Hepatocyte (in vitro differentiated cells): Measurements from ENCODE around the gene GALR2.

Experiments used
- CTCF ChIP-seq: fragments of 200-600 bp; sonication (generic); IDR thresholded peaks from 2 replicates; pipeline ENCODE4 v1.5.1; 2016; ENCODE audit warnings: antibody characterized with exemption, mild to moderate bottlenecking; ENCODE audit not compliant: poor library complexity
- EZH2 ChIP-seq: fragments of 200-600 bp; sonication (generic); IDR thresholded peaks from 2 replicates; pipeline ENCODE4 v1.6.1; 2016; ENCODE audit warnings: antibody characterized with exemption, mild to moderate bottlenecking, borderline replicate concordance

DNA sequence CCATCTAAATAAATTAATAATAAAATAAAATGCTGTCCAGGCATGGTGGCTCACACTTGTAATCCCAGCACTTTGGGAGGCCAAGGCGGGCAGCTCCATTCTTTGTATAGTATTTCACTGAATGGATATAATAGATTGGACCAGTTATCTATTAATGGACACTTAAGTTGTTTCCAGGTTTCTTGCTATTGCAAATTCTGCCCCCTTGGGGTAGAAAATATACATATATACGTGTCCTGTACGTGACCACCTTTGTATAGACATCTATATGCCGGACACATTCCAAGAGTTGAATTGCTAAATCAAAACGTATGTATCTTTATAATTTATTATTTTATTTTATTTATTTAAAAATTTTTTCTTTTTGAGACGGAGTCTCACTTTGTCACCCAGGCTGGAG is 32.9 kb downstream of the GALR2 start:
- peak; percentile 20 for TF ChIP-seq CTCF
- no peak for TF ChIP-seq EZH2
